HepG2 (cell line): ENCODE data around the gene JAG1. TPM values are rescaled to one million over a fixed set of nuclear protein-coding genes. Genes with fewer than 3 reads are reported as not detected.

Source experiments
- ASH2L ChIP-seq: fragments of 300-600, 200-600 bp; sonication (generic); IDR thresholded peaks from 2 replicates; pipeline ENCODE4 v1.7.0; 2017; ENCODE audit warnings: low read depth, mild to moderate bottlenecking, moderate library complexity, mixed read lengths, low read length; ENCODE audit not compliant: insufficient read length
- HIVEP1 ChIP-seq: sonication (generic); formaldehyde crosslinking; IDR thresholded peaks from 2 replicates; pipeline ENCODE4 v1.4.0; 2020; ENCODE audit warnings: mild to moderate bottlenecking, missing genetic modification reagents
- HNRNPK ChIP-seq: fragments of 200-400 bp; formaldehyde crosslinking; IDR thresholded peaks from 2 replicates; pipeline ENCODE4 v1.6.1; 2018; ENCODE audit warnings: low read length, low read depth, moderate library complexity, mild to moderate bottlenecking; ENCODE audit not compliant: poor library complexity, severe bottlenecking
- HNRNPLL ChIP-seq: fragments of 200-400 bp; formaldehyde crosslinking; IDR thresholded peaks from 2 replicates; pipeline ENCODE4 v1.6.1; 2017; ENCODE audit warnings: mild to moderate bottlenecking, low read depth, low read length; ENCODE audit not compliant: poor library complexity, severe bottlenecking
- HOXA5 ChIP-seq: sonication (generic); formaldehyde crosslinking; IDR thresholded peaks from 2 replicates; pipeline ENCODE4 v1.4.0; 2020; ENCODE audit warnings: missing genetic modification reagents
- MED8 ChIP-seq: sonication (generic); formaldehyde crosslinking; IDR thresholded peaks from 2 replicates; pipeline ENCODE4 v1.8.1; 2023; ENCODE audit warnings: mild to moderate bottlenecking, missing genetic modification reagents; ENCODE audit not compliant: insufficient replicate concordance
- PATZ1 ChIP-seq: sonication (generic); formaldehyde crosslinking; IDR thresholded peaks from 2 replicates; pipeline ENCODE4 v1.4.0; 2020; ENCODE audit warnings: missing genetic modification reagents
- PREB ChIP-seq: sonication (generic); formaldehyde crosslinking; IDR thresholded peaks from 2 replicates; pipeline ENCODE4 v1.4.0; 2020; ENCODE audit warnings: missing genetic modification reagents
- TERF1 ChIP-seq: sonication (generic); formaldehyde crosslinking; IDR thresholded peaks from 2 replicates; pipeline ENCODE4 v1.8.0; 2022; ENCODE audit warnings: mild to moderate bottlenecking, missing genetic modification reagents, moderate library complexity
- TMF1 ChIP-seq: sonication (generic); formaldehyde crosslinking; IDR thresholded peaks from 2 replicates; pipeline ENCODE4 v1.8.1; 2022; ENCODE audit warnings: low read depth, missing genetic modification reagents
- TP53 ChIP-seq: sonication (generic); formaldehyde crosslinking; conservative IDR thresholded peaks from 2 replicates; pipeline ENCODE4 v1.4.0; 2020; ENCODE audit warnings: missing genetic modification reagents
- ZBTB20 ChIP-seq: sonication (generic); formaldehyde crosslinking; IDR thresholded peaks from 2 replicates; pipeline ENCODE4 v1.8.1; 2023; ENCODE audit warnings: missing genetic modification reagents, low read depth, mild to moderate bottlenecking, borderline replicate concordance
- ZBTB37 ChIP-seq: sonication (generic); formaldehyde crosslinking; IDR thresholded peaks from 2 replicates; pipeline ENCODE4 v1.4.0; 2020; ENCODE audit warnings: mild to moderate bottlenecking, missing genetic modification reagents
- ZNF20 ChIP-seq: sonication (generic); formaldehyde crosslinking; IDR thresholded peaks from 2 replicates; pipeline ENCODE4 v1.4.0; 2020; ENCODE audit warnings: mild to moderate bottlenecking, moderate library complexity, missing genetic modification reagents
- ZNF564 ChIP-seq: sonication (generic); formaldehyde crosslinking; IDR thresholded peaks from 2 replicates; pipeline ENCODE4 v1.8.1; 2023; ENCODE audit warnings: mild to moderate bottlenecking, missing genetic modification reagents
- ZNF891 ChIP-seq: sonication (generic); formaldehyde crosslinking; IDR thresholded peaks from 2 replicates; pipeline ENCODE4 v1.5.0; 2020; ENCODE audit warnings: mild to moderate bottlenecking, missing genetic modification reagents
- ZUFSP ChIP-seq: sonication (generic); formaldehyde crosslinking; IDR thresholded peaks from 2 replicates; pipeline ENCODE4 v1.9.0; 2021; ENCODE audit warnings: missing genetic modification reagents, mild to moderate bottlenecking, borderline replicate concordance
- polyA plus RNA-seq, 8 experiments: library from polyadenylated mRNA; depleted of rRNA in 3 of 8; stranded (reverse) in 7 of 8; unstranded in 1 of 8; fragments of >200 nt; fragmentation: Illumina TruSeq in 4 of 8; extraction: Trizol in 4 of 8; gene quantifications; 2 replicates each; pipeline versions ENCODE4 v1.2.1 to v1.2.3, GENCODE V29; 2011 to 2016; ENCODE audit warnings: low read depth in 4 of 8, missing spikeins in 1 of 8, mixed read lengths in 1 of 8; ENCODE audit not compliant: insufficient read depth in 1 of 8
- total RNA-seq, 5 experiments: library from RNA; depleted of rRNA; stranded (reverse); fragments of >200 nt; fragmentation: Illumina TruSeq; extraction: Trizol; gene quantifications; 2 replicates each; pipeline ENCODE4 v1.2.3, GENCODE V29; 2016; ENCODE audit warnings: low read depth in 1 of 5
- TF ChIP-seq, protein P1 (sequence below): sonication (generic); formaldehyde crosslinking; IDR thresholded peaks from 2 replicates; pipeline ENCODE4 v1.9.0; 2022; ENCODE audit warnings: missing genetic modification reagents, mild to moderate bottlenecking, borderline replicate concordance

Gene JAG1
- total and polyA plus RNA-seq, 2 of the 13 experiments (the other 11 are each of a cell fraction or from before 2014, with no cell fraction given) = 47.1 to 56.3 TPM

GRCh38 chr20:10673176-10673841 is 490 bp downstream of the JAG1 start (continued):
- TF ChIP-seq ZUFSP = 0 out of 2 replicates have a peak, but pooled peaks have one; percentile 68
- peak; percentile 13; the same call in 1 of the 2 replicates for TF ChIP-seq ZNF564 (CRISPR knock-in tag)
- no peak for TF ChIP-seq PREB
- TF ChIP-seq HOXA5 (CRISPR knock-in tag) = no peak; the same call in 1 of the 2 replicates
- no peak for TF ChIP-seq ZNF891 (CRISPR knock-in tag)
- peak; percentile 61 for TF ChIP-seq HNRNPK
- TF ChIP-seq TP53 = no peak
- TF ChIP-seq TERF1 (CRISPR knock-in tag) = peak; percentile 16; the same call in 1 of the 2 replicates
- no peak for TF ChIP-seq HIVEP1
- TF ChIP-seq, protein P1, sequence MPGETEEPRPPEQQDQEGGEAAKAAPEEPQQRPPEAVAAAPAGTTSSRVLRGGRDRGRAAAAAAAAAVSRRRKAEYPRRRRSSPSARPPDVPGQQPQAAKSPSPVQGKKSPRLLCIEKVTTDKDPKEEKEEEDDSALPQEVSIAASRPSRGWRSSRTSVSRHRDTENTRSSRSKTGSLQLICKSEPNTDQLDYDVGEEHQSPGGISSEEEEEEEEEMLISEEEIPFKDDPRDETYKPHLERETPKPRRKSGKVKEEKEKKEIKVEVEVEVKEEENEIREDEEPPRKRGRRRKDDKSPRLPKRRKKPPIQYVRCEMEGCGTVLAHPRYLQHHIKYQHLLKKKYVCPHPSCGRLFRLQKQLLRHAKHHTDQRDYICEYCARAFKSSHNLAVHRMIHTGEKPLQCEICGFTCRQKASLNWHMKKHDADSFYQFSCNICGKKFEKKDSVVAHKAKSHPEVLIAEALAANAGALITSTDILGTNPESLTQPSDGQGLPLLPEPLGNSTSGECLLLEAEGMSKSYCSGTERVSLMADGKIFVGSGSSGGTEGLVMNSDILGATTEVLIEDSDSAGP = no peak
- TF ChIP-seq HNRNPLL = peak; percentile 41
- peak; percentile 41 for TF ChIP-seq ASH2L
- TF ChIP-seq ZBTB37 (CRISPR knock-in tag) = no peak
- 0 out of 2 replicates have a peak, but pooled peaks have one; percentile 8 for TF ChIP-seq ZNF20
- TF ChIP-seq TMF1 (CRISPR knock-in tag) = no peak
- no peak for TF ChIP-seq PATZ1 (CRISPR knock-in tag)
- peak; percentile 16 for TF ChIP-seq MED8 (CRISPR knock-in tag)
- TF ChIP-seq ZBTB20 (CRISPR knock-in tag) = no peak
